H9 (cell line): Measurements from ENCODE around the gene HTR2B. TPM values are rescaled to one million over a fixed set of nuclear protein-coding genes. Genes with fewer than 3 reads are reported as not detected.

Experiments
- DNase-seq: peaks from one replicate; pipeline ENCODE4 v3.0.0-alpha.2; 2017
- H2AFZ ChIP-seq: one replicate; pipeline ENCODE4 v1.6.1; 2013; ENCODE audit warnings: mild to moderate bottlenecking, low read length, control low read depth, moderate library complexity
- H2AK5ac ChIP-seq: 2 replicates; pipeline ENCODE4 v1.6.1; 2013; ENCODE audit warnings: low read length, control low read depth, mixed read lengths; ENCODE audit not compliant: insufficient read length
- H2BK120ac ChIP-seq: one replicate; pipeline ENCODE4 v1.6.1; 2013; ENCODE audit warnings: low read depth, mild to moderate bottlenecking, low read length, control low read depth, inconsistent platforms; ENCODE audit not compliant: poor library complexity, severe bottlenecking
- H2BK12ac ChIP-seq: 2 replicates; pipeline ENCODE4 v1.6.1; 2013; ENCODE audit warnings: low read length, control low read depth, mixed read lengths, low read depth; ENCODE audit not compliant: insufficient read length
- H2BK15ac ChIP-seq: 2 replicates; pipeline ENCODE4 v1.6.1; 2013; ENCODE audit warnings: low read depth, low read length, control low read depth
- H2BK20ac ChIP-seq: one replicate; pipeline ENCODE4 v1.6.1; 2013; ENCODE audit warnings: low read depth, mild to moderate bottlenecking, low read length, control low read depth, inconsistent platforms; ENCODE audit not compliant: poor library complexity, severe bottlenecking
- H2BK5ac ChIP-seq: 2 replicates; pipeline ENCODE4 v1.6.1; 2013; ENCODE audit warnings: low read length, control low read depth, mixed read lengths; ENCODE audit not compliant: insufficient read length
- H3K14ac ChIP-seq: 2 replicates; pipeline ENCODE4 v1.6.1; 2013; ENCODE audit warnings: low read length, control low read depth; ENCODE audit not compliant: insufficient read depth
- H3K18ac ChIP-seq: 2 replicates; pipeline ENCODE4 v1.6.1; 2013; ENCODE audit warnings: low read depth, mild to moderate bottlenecking, mixed read lengths, low read length, control low read depth; ENCODE audit not compliant: insufficient read length
- H3K23ac ChIP-seq: 2 replicates; pipeline ENCODE4 v1.6.1; 2013; ENCODE audit warnings: low read length, control low read depth, mixed read lengths, low read depth; ENCODE audit not compliant: insufficient read length
- H3K23me2 ChIP-seq: 2 replicates; pipeline ENCODE4 v1.6.1; 2013; ENCODE audit warnings: low read depth, mild to moderate bottlenecking, mixed read lengths, low read length, control low read depth; ENCODE audit not compliant: insufficient read length, poor library complexity, severe bottlenecking
- H3K27ac ChIP-seq: 2 replicates; pipeline ENCODE4 v1.5.1; 2013; ENCODE audit warnings: low read length, control low read depth, mixed read lengths, low read depth; ENCODE audit not compliant: insufficient read length
- H3K27me3 ChIP-seq: 2 replicates; pipeline ENCODE4 v1.6.1; 2013; ENCODE audit warnings: low read length, control low read depth, inconsistent platforms; ENCODE audit not compliant: insufficient read depth
- H3K4ac ChIP-seq: 2 replicates; pipeline ENCODE4 v1.6.1; 2013; ENCODE audit warnings: low read depth, mild to moderate bottlenecking, control low read depth, inconsistent platforms, low read length, moderate library complexity
- H3K4me1 ChIP-seq: 2 replicates; pipeline ENCODE4 v1.6.1; 2013; ENCODE audit warnings: low read length, control low read depth, inconsistent platforms; ENCODE audit not compliant: insufficient read depth
- H3K4me2 ChIP-seq: 2 replicates; pipeline ENCODE4 v1.6.1; 2013; ENCODE audit warnings: low read length, control low read depth, mixed read lengths; ENCODE audit not compliant: insufficient read length, insufficient read depth
- H3K56ac ChIP-seq: 2 replicates; pipeline ENCODE4 v1.6.1; 2013; ENCODE audit warnings: low read depth, mild to moderate bottlenecking, mixed read lengths, low read length, control low read depth; ENCODE audit not compliant: insufficient read length
- H3K79me1 ChIP-seq: 2 replicates; pipeline ENCODE4 v1.6.1; 2013; ENCODE audit warnings: low read depth, mild to moderate bottlenecking, moderate library complexity, low read length, control low read depth, inconsistent platforms; ENCODE audit not compliant: insufficient read depth, poor library complexity, severe bottlenecking
- H3K79me2 ChIP-seq: 2 replicates; pipeline ENCODE4 v1.6.1; 2013; ENCODE audit warnings: low read length, control low read depth, inconsistent platforms; ENCODE audit not compliant: insufficient read depth
- H3K9ac ChIP-seq: 2 replicates; pipeline ENCODE4 v1.6.1; 2013; ENCODE audit warnings: low read length, control low read depth, mixed read lengths; ENCODE audit not compliant: insufficient read length; ENCODE audit errors: extremely low read depth
- H3K9me3 ChIP-seq: one replicate; pipeline ENCODE4 v1.6.1; 2013; ENCODE audit warnings: low read depth, low read length, inconsistent platforms; ENCODE audit not compliant: control insufficient read depth
- H3T11ph ChIP-seq: one replicate; pipeline ENCODE4 v1.6.1; 2013; ENCODE audit warnings: mild to moderate bottlenecking, low read length, control low read depth, inconsistent platforms
- H4K20me1 ChIP-seq: one replicate; pipeline ENCODE4 v1.6.1; 2013; ENCODE audit not compliant: control insufficient read depth, insufficient read length, insufficient read depth
- H4K5ac ChIP-seq: 2 replicates; pipeline ENCODE4 v1.6.1; 2013; ENCODE audit warnings: low read depth, mild to moderate bottlenecking, mixed read lengths, low read length, control low read depth; ENCODE audit not compliant: insufficient read length
- H4K8ac ChIP-seq: replicated peaks from 2 replicates; pipeline ENCODE4 v1.6.1; 2013; ENCODE audit warnings: low read length, control low read depth, mixed read lengths, low read depth; ENCODE audit not compliant: insufficient read length
- H4K91ac ChIP-seq: 2 replicates; pipeline ENCODE4 v1.6.1; 2013; ENCODE audit warnings: low read depth, mild to moderate bottlenecking, moderate library complexity, mixed read lengths, low read length, control low read depth; ENCODE audit not compliant: insufficient read length
- H3K27ac Mint-ChIP-seq, 3 experiments: 2 replicates in 2 of 3; 3 replicates in 1 of 3; pipeline ENCODE4 v1.8.0; 2020 to 2021; ENCODE audit warnings: mixed read lengths in 3 of 3, mild to moderate bottlenecking in 1 of 3, moderate library complexity in 1 of 3
- H3K27me3 Mint-ChIP-seq: 2 replicates; pipeline ENCODE4 v1.8.0; 2021; ENCODE audit warnings: low read depth, mild to moderate bottlenecking, moderate library complexity, mixed read lengths
- H3K36me3 Mint-ChIP-seq, 3 experiments: 2 replicates in 2 of 3; 3 replicates in 1 of 3; pipeline ENCODE4 v1.8.0; 2020 to 2021; ENCODE audit warnings: low read depth in 3 of 3, mixed read lengths in 3 of 3; ENCODE audit not compliant: insufficient read depth in 1 of 3
- H3K4me1 Mint-ChIP-seq, 2 experiments: 2 replicates each; pipeline ENCODE4 v1.8.0; 2020; ENCODE audit warnings: mixed read lengths in 2 of 2
- H3K4me3 Mint-ChIP-seq, 2 experiments: 2 replicates in 1 of 2; 3 replicates in 1 of 2; pipeline ENCODE4 v1.8.0; 2020 to 2021; ENCODE audit warnings: mild to moderate bottlenecking in 2 of 2, mixed read lengths in 2 of 2, moderate library complexity in 1 of 2
- H3K9me3 Mint-ChIP-seq, 2 experiments: 2 replicates in 1 of 2; 3 replicates in 1 of 2; pipeline ENCODE4 v1.8.0; 2020; ENCODE audit warnings: mild to moderate bottlenecking in 2 of 2, mixed read lengths in 2 of 2, moderate library complexity in 1 of 2
- CTCF ChIP-seq: fragments of 200-600 bp; sonication (generic); conservative IDR thresholded peaks from 3 replicates; pipeline ENCODE4 v1.8.0; 2021; ENCODE audit warnings: antibody characterized with exemption, mild to moderate bottlenecking
- WGBS: extraction: QIAGEN DNeasy Blood & Tissue Kit; methylation state at CpG from one replicate; pipeline ENCODE4 v1.1.7; 2013; ENCODE audit warnings: missing lambda C conversion rate, low lambda C conversion rate, mixed read lengths; ENCODE audit not compliant: insufficient read length; ENCODE audit errors: extremely low coverage; 5-methylcytosine and 5-hydroxymethylcytosine counted together
- total RNA-seq: library from RNA; stranded (reverse); gene quantifications from 2 replicates; pipeline ENCODE4 v1.2.1, GENCODE V29; 2021

The HTR2B gene
- total RNA-seq, 1 experiment from 2014 or later, result not detected

GRCh38 chr2:231123362-231123898 lies 1.4 kb downstream of the HTR2B start:
- no peak overlapping the region for H3K4ac ChIP-seq
- no peaks in the 10 kb centered on the region for H3K23me2 ChIP-seq
- 0 out of 7 replicates have a peak overlapping the region, but pooled peaks of 1 of the 3 experiments have one; percentile 4 for H3K27ac Mint-ChIP-seq
- no peak overlapping the region for H4K5ac ChIP-seq
- H3K27me3 ChIP-seq, result no peaks in the 10 kb centered on the region
- no peak overlapping the region for H3K27ac ChIP-seq
- H2BK15ac ChIP-seq, result no peak overlapping the region
- H3K4me2 ChIP-seq, result no peak overlapping the region
- H3T11ph ChIP-seq, result no peak overlapping the region
- no peaks in the 10 kb centered on the region for H3K79me1 ChIP-seq
- no peak overlapping the region for H2AK5ac ChIP-seq
- H2BK20ac ChIP-seq, result no peak overlapping the region
- no peak overlapping the region for H2BK12ac ChIP-seq
- no peak overlapping the region for H3K18ac ChIP-seq
- H3K23ac ChIP-seq, result no peak overlapping the region
- H2BK120ac ChIP-seq, result no peak overlapping the region
- no peak overlapping the region for H3K14ac ChIP-seq
- peaks cover 4% of the 10 kb centered on the region; the same call in 1 of the 2 replicates for H3K4me1 ChIP-seq
- H4K20me1 ChIP-seq, result no peaks in the 10 kb centered on the region
- H3K9me3 ChIP-seq, result no peaks in the 10 kb centered on the region
- H3K79me2 ChIP-seq, result no peaks in the 10 kb centered on the region
- no peak for TF ChIP-seq CTCF
- no peak overlapping the region for H4K8ac ChIP-seq
- H3K56ac ChIP-seq, result no peak overlapping the region
- no peak for DNase-seq
- H3K4me1 Mint-ChIP-seq, result peaks cover 30 to 33% of the 10 kb centered on the region in 2 experiments
- no peak overlapping the region for H3K9ac ChIP-seq
- H3K4me3 Mint-ChIP-seq, result no peak overlapping the region
- H3K36me3 Mint-ChIP-seq, result no peaks in the 10 kb centered on the region
- H3K9me3 Mint-ChIP-seq, result no peaks in the 10 kb centered on the region
- H2BK5ac ChIP-seq, result no peak overlapping the region
- no CpG with 5 or more reads among the region's 4 CpGs for WGBS
- H3K27me3 Mint-ChIP-seq, result no peaks in the 10 kb centered on the region
- H2AFZ ChIP-seq, result no peak overlapping the region
- no peak overlapping the region for H4K91ac ChIP-seq
